Measurements from ENCODE around the gene PP2D1. TPM values are rescaled to one million over a fixed set of nuclear protein-coding genes. Genes with fewer than 3 reads are reported as not detected.
A peak's percentile ranks its signal among the peaks of the same experiment; 100 is the strongest.

PP2D1 gene
- total RNA-seq, 1 donor = not detected

GRCh38 chr3:19940643-19941042 is 71.4 kb downstream of the PP2D1 start:
- H3K4me3 ChIP-seq (ENCODE audit: low read depth, low read length) = no peak overlapping the region
- TF ChIP-seq, protein P1, sequence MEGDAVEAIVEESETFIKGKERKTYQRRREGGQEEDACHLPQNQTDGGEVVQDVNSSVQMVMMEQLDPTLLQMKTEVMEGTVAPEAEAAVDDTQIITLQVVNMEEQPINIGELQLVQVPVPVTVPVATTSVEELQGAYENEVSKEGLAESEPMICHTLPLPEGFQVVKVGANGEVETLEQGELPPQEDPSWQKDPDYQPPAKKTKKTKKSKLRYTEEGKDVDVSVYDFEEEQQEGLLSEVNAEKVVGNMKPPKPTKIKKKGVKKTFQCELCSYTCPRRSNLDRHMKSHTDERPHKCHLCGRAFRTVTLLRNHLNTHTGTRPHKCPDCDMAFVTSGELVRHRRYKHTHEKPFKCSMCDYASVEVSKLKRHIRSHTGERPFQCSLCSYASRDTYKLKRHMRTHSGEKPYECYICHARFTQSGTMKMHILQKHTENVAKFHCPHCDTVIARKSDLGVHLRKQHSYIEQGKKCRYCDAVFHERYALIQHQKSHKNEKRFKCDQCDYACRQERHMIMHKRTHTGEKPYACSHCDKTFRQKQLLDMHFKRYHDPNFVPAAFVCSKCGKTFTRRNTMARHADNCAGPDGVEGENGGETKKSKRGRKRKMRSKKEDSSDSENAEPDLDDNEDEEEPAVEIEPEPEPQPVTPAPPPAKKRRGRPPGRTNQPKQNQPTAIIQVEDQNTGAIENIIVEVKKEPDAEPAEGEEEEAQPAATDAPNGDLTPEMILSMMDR (IDR thresholded peaks at IDR 0.05; ENCODE audit: insufficient read depth, low read depth, low read length) = no peak
- no peak for DNase-seq (ENCODE audit: low read depth)

- H3K4me3 ChIP-seq (ENCODE audit: low read depth, low read length) = no peak overlapping the region
- no peak for DNase-seq (ENCODE audit: low read depth)
- TF ChIP-seq, protein P1 (IDR thresholded peaks at IDR 0.05; ENCODE audit: insufficient read depth, low read depth, low read length) = no peak
Measured at GRCh38 chr3:19938295-19938627, 73.8 kb downstream of the PP2D1 start.

- H3K4me3 ChIP-seq (ENCODE audit: low read depth, low read length) = no peak overlapping the region
- TF ChIP-seq, protein P1 (IDR thresholded peaks at IDR 0.05; ENCODE audit: insufficient read depth, low read depth, low read length) = no peak
- peak; percentile 49 for DNase-seq (ENCODE audit: low read depth)
Measured at GRCh38 chr3:19937459-19938294, 74.4 kb downstream of the PP2D1 start.

Small RNA genes within 50 kb of the gene (small RNA-seq; reads per million reads assigned to genes)
- not detected for gene RNU4-85P
- not detected for gene RPL39P18

Other genes starting within 250 kb of the PP2D1 start
- gene EFHB, start 78.0 kb downstream of the PP2D1 start, total RNA-seq = under 0.01 TPM in 1 of 2 replicates, not detected in the other
- gene RAB5A, start 65.2 kb downstream of the PP2D1 start, total RNA-seq = 99.2 and 100 TPM in 2 replicates
- gene KAT2B, start 28.2 kb upstream of the PP2D1 start, total RNA-seq = 9.7 and 12.5 TPM in 2 replicates
- gene SGO1, start 173.9 kb upstream of the PP2D1 start, total RNA-seq = 3.9 and 7.8 TPM in 2 replicates

Data from fibroblast of villous mesenchyme (primary cell).